Activated naive CD4-positive, alpha-beta T cell treated with anti-CD3 and anti-CD28 coated beads, Interleukin-2, amount 50 U/mL, for 72 hours (primary cell): Measurements from ENCODE around the gene ELMOD1. TPM values are rescaled to one million over a fixed set of nuclear protein-coding genes. Genes with fewer than 3 reads are reported as not detected.
A peak's percentile ranks its signal among the peaks of the same experiment; 100 is the strongest.
"Not testable (repeated sequence)": the region's sequence is repeated elsewhere in the genome, so short reads cannot be mapped to it uniquely, and the experiment has no call there.

Experiments
- ATAC-seq, 2 donors: fragments of 150-1000 bp; cut with Tn5 transposase; 2 replicates each; pipeline ENCODE4 v1.10.0; 2021; ENCODE audit warnings: mild to moderate bottlenecking in 2 of 2, moderate library complexity in 2 of 2
- DNase-seq, 2 donors: peaks; one replicate each; pipeline ENCODE4 v3.0.0; 2021 to 2022; ENCODE audit warnings: low spot score in 2 of 2
- H3K27ac Mint-ChIP-seq, 2 donors: one replicate each; pipeline ENCODE4 v1.8.0; 2022; ENCODE audit warnings: mild to moderate bottlenecking in 2 of 2, mixed read lengths in 2 of 2
- H3K36me3 Mint-ChIP-seq, 2 donors: one replicate each; pipeline ENCODE4 v1.8.0; 2022; ENCODE audit warnings: mixed read lengths in 2 of 2
- H3K9me3 Mint-ChIP-seq, 2 donors: one replicate each; pipeline ENCODE4 v1.8.0; 2022; ENCODE audit warnings: mixed read lengths in 2 of 2
- total RNA-seq, 2 donors: library from RNA; stranded (reverse); gene quantifications; one replicate each; pipeline ENCODE4 v1.2.3, GENCODE V29; 2022

Gene ELMOD1
- total RNA-seq, 2 donors from 2014 or later: not detected

DNA sequence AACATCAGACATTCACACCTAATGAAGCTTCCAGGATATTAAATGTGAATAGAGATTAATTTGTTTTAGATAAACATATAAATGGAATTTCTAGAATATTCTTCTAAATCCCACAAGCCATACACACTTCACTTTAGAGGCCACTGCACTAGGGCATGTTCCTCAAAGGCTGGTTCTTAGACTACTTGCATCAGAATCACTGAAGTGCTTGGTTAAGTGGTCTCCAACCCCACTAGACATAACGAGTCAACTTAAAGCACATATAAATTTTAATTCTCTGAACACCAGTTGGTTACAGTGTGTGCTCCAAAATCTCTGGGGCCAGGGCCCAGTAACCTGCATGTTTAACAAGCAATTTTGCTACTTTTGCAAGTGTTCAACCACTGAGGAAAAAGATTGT, 17.5 kb upstream of the ELMOD1 start:
- no peak for DNase-seq
- Mint-ChIP-seq H3K27ac (no peak overlapping the region), H3K36me3 (no peaks in the 10 kb centered on the region), H3K9me3 (no peaks in the 10 kb centered on the region)
- no peak for ATAC-seq

DNA sequence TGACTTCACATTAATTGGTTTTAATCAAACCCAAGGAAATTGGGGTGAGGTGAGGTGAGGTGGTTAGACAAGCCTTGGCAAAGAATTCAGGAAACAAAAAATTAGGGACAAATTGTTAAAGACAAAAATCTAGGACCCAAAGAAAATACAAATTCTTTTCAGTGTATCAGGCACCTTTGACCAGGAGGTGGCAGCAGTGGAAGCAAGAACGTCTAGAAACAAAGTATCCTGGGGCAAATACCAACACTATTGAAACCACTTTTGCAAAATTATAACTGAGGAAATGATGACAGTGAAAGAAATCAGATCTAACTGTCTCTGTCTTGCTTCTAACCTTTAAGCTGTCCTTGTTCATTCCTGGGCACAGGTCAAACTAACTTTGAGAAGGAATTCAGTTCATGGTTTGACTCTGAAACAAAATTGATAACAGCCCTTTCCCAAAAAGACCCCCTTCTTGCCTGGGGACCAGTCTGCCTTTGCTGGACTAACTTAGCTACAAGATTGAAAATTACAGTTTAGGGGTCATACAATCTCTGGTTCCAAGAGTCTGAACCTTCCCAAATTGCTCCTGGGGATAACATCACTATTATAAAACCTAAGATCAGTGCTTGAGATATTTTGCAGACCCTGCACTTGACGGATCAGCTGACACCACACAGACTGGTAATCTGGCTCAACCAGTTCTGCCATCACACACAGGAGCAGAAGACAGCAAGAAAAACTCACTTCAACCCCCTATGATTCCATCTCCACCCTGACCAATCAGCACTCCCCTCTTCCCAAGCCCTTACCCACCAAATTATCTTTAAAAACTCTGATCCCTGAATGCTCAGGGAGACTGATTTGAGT, 14.2 kb upstream of the ELMOD1 start:
- peak in 1 of 2 donors; percentile 51 for ATAC-seq
- not testable (repeated sequence) for H3K9me3 Mint-ChIP-seq, H3K27ac Mint-ChIP-seq, H3K36me3 Mint-ChIP-seq
- DNase-seq: peak in 1 of 2 donors; percentile 57

- no peak overlapping the region for H3K27ac Mint-ChIP-seq
- no peaks in the 10 kb centered on the region for H3K36me3 Mint-ChIP-seq
- no peak for DNase-seq
- H3K9me3 Mint-ChIP-seq: peaks cover 4 to 7% of the 10 kb centered on the region in 2 donors
- no peak for ATAC-seq
These were observed 13.6 kb upstream of the ELMOD1 start for GRCh38 chr11:107577346-107577711.

DNA sequence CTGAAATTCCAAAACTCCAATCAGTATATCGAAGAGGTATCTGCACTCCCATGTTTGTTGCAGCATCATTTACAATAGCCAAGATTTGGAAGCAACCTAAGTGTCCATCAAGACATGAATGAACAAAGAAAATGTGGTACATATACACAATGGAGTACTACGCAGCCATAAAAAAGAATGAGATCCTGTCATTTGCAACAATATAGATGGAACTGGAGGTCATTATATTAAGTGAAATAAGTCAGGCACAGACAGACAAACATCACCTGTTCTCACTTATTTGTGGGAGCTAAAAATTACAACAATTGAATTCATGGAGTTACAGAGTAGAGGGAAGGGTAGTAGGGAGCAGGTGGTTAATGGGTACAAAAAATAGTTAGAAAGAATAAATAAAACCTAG, 11.8 kb upstream of the ELMOD1 start:
- not testable (repeated sequence) for ATAC-seq, H3K36me3 Mint-ChIP-seq, H3K27ac Mint-ChIP-seq, DNase-seq, H3K9me3 Mint-ChIP-seq

- ATAC-seq: no peak
These were observed 9.8 kb upstream of the ELMOD1 start for GRCh38 chr11:107581147-107581546.

DNA sequence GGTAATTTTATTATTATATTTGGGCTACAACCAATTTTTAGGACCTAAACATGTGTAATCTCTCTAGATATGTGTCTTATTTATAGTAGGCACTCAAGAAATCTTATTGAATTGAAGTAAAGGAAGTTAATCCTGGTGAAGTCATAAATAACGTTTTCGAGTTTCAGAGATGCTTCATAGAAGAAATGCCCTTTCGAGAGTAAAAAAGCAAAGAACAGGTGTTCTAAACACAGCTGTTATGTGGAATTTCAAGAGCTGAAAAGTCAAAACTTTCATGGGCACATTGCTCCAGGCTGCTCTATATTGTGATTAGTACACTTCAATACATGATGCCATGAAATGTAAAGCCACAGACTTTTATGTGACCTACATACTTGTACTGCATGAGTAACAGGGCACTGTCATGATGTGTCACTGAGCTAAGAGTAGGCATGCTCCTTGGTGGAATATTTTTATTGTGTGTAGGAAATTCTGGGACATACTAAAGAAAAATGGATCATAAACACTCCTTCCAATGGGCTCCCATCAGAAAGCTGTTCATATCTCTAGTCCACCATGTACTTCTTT, 7.2 kb upstream of the ELMOD1 start:
- H3K27ac Mint-ChIP-seq: no peak overlapping the region
- no peak for DNase-seq
- peak; percentile 77 to 79 for ATAC-seq
- H3K9me3 Mint-ChIP-seq: peaks cover 7% of the 10 kb centered on the region in 2 donors
- H3K36me3 Mint-ChIP-seq: peaks cover 0 to 6% of the 10 kb centered on the region in 2 donors

More at GRCh38 chr11:107581147-107581546, 9.8 kb upstream of the ELMOD1 start:
- no peak for DNase-seq
- Mint-ChIP-seq H3K27ac (no peak overlapping the region), H3K9me3 (peaks cover 4 to 7% of the 10 kb centered on the region in 2 donors), H3K36me3 (no peaks in the 10 kb centered on the region)

- peaks cover 0 to 4% of the 10 kb centered on the region in 2 donors for H3K9me3 Mint-ChIP-seq
- H3K36me3 Mint-ChIP-seq: peaks cover 0 to 6% of the 10 kb centered on the region in 2 donors
These were observed 3.5 kb upstream of the ELMOD1 start for GRCh38 chr11:107587306-107587979.

DNA sequence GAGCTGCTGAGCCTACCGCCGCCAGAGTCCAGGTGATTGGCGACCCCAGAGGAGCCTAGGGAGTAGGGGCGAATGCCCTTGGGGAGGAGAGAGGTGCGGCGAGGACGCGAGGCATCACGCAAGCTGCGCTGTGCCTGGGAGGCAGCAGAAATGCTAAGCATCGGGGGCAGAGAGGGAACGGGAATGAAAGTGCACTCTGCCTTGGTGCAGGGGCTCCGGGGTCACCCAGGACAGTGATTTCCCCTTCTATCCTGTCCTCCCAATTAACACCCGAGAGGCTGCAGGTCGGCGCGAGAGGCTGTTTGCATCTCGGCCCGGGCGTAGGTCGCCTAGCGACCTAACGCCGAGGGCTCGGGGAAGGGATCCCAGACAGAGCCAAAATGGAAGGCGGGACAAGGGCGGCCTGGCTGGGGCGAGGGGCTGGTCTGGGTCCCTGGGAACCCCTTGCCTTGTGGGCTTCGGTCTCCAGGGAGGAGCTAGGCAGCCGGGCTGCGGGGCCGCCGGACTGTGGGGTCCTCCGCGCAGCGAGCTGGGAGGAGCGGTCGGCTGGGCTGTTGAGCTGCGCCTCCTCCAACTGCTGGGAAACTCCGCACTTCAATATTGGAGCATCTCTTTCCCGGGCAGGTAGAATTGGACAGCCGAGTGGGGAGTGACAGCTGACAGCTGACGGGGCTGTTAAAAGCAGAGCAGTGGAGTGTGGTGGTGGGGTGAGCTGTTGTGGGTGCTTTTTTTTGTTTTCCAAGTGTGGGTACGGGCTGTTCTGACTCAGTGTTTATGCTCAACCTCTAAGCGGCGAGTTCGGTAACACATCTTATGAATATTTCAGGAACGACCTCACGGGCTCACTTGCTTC, 657 bp downstream of the ELMOD1 start:
- DNase-seq (peak in 1 of 2 donors; percentile 43), ATAC-seq (peak; percentile 85 to 90)
- peak overlapping the region in 1 of 2 donors; percentile 49 for H3K27ac Mint-ChIP-seq

More at GRCh38 chr11:107587306-107587979, 3.5 kb upstream of the ELMOD1 start:
- no peak overlapping the region for H3K27ac Mint-ChIP-seq
- ATAC-seq (no peak), DNase-seq (no peak)

GRCh38 chr11:107592231-107592590, 1.3 kb downstream of the ELMOD1 start:
- ATAC-seq: peak in 1 of 2 donors; percentile 31
- no peak overlapping the region for H3K27ac Mint-ChIP-seq

More for the DNA sequence above, 657 bp downstream of the ELMOD1 start:
- H3K9me3 Mint-ChIP-seq: peaks cover 0 to 4% of the 10 kb centered on the region in 2 donors
- H3K36me3 Mint-ChIP-seq: peaks cover 0 to 6% of the 10 kb centered on the region in 2 donors

DNA sequence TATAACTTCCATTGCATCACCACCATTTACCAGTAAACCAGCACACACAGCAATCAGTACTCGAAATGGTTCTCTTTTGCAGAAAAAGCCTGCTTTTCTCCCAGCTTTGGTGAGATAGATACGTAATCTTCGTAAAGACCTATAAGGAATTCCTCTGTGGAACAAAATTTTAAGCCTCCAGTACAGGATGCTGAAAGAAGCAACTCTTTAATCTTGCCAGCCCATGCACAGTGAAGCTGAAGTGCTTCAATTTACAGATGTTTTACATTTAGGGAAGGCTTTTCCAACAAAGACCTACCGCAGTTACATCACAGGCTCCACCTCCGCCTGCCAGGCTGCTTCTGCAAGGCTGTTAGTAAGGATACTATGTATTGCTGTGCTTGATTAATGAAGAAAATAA, 1.9 kb downstream of the ELMOD1 start:
- Mint-ChIP-seq H3K27ac (no peak overlapping the region), H3K9me3 (peaks cover 0 to 4% of the 10 kb centered on the region in 2 donors), H3K36me3 (peaks cover 0 to 6% of the 10 kb centered on the region in 2 donors)
- ATAC-seq: no peak
- DNase-seq: no peak

More at GRCh38 chr11:107592231-107592590, 1.3 kb downstream of the ELMOD1 start:
- Mint-ChIP-seq H3K36me3 (peaks cover 0 to 6% of the 10 kb centered on the region in 2 donors), H3K9me3 (peaks cover 0 to 4% of the 10 kb centered on the region in 2 donors)
- no peak for DNase-seq

GRCh38 chr11:107593951-107594350, 3.0 kb downstream of the ELMOD1 start:
- DNase-seq (no peak), ATAC-seq (no peak)
- H3K27ac Mint-ChIP-seq: no peak overlapping the region
- H3K36me3 Mint-ChIP-seq: no peaks in the 10 kb centered on the region
- H3K9me3 Mint-ChIP-seq: no peaks in the 10 kb centered on the region

GRCh38 chr11:107594736-107595135, 3.8 kb downstream of the ELMOD1 start:
- Mint-ChIP-seq H3K36me3 (no peaks in the 10 kb centered on the region), H3K27ac (no peak overlapping the region), H3K9me3 (no peaks in the 10 kb centered on the region)
- ATAC-seq: no peak
- no peak for DNase-seq

- Mint-ChIP-seq H3K9me3 (no peaks in the 10 kb centered on the region), H3K27ac (no peak overlapping the region), H3K36me3 (no peaks in the 10 kb centered on the region)
- DNase-seq (no peak), ATAC-seq (peak; percentile 47 to 67)
These were observed 7.5 kb downstream of the ELMOD1 start for GRCh38 chr11:107598225-107599139.

- Mint-ChIP-seq H3K9me3 (no peaks in the 10 kb centered on the region), H3K36me3 (no peaks in the 10 kb centered on the region), H3K27ac (no peak overlapping the region)
- ATAC-seq (no peak), DNase-seq (no peak)
These were observed 14.4 kb downstream of the ELMOD1 start for GRCh38 chr11:107605061-107606006.

DNA sequence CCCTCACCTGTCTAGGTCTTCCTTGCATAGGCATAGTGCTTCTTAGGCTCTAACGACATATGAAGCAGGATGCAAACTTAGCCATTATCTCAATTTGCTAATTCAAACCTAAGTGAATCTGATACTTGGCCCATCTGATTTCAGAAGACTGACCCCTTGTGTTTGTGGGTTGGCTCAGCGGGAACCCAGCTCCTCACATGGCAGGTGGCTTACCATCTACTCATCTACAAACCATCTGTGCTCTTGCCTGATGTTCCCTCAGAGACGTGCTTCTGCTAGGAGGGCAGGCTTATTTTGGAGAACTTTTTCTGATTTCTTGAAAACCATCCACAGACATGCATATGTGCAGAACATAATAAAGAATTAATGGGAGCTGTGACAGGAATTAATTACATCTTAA, 15.2 kb downstream of the ELMOD1 start:
- no peak for ATAC-seq
- no peak for DNase-seq
- Mint-ChIP-seq H3K9me3 (no peaks in the 10 kb centered on the region), H3K36me3 (no peaks in the 10 kb centered on the region), H3K27ac (no peak overlapping the region)
